ENCODE measurements around the gene NFILZ.

NFILZ gene

GRCh38 chr19:8642561-8642960 lies 12.1 kb downstream of the NFILZ start:
- DNase-seq, result no peak

GRCh38 chr19:8643860-8644653 lies 13.6 kb downstream of the NFILZ start:
- no peak for DNase-seq

GRCh38 chr19:8648240-8648639 lies 17.8 kb downstream of the NFILZ start:
- no peak for DNase-seq

GRCh38 chr19:8654591-8655339 lies 24.3 kb downstream of the NFILZ start:
- DNase-seq, result peak; percentile 51

- peak; percentile 29 for DNase-seq
These were observed 24.9 kb downstream of the NFILZ start for GRCh38 chr19:8655340-8655709.

- DNase-seq, result no peak
These were observed 27.4 kb downstream of the NFILZ start for GRCh38 chr19:8657869-8658268.

- DNase-seq, result no peak
These were observed 29.5 kb downstream of the NFILZ start for GRCh38 chr19:8659905-8660304.

GRCh38 chr19:8662263-8662662 lies 31.8 kb downstream of the NFILZ start:
- no peak for DNase-seq

GRCh38 chr19:8663920-8664670 lies 33.7 kb downstream of the NFILZ start:
- DNase-seq, result peak; percentile 6

GRCh38 chr19:8664671-8665057 lies 34.2 kb downstream of the NFILZ start:
- no peak for DNase-seq

- DNase-seq, result no peak
These were observed 35.2 kb downstream of the NFILZ start for GRCh38 chr19:8665468-8666213.

- DNase-seq, result no peak
These were observed 36.5 kb downstream of the NFILZ start for GRCh38 chr19:8666814-8667405.

- DNase-seq, result no peak
These were observed 43.0 kb downstream of the NFILZ start for GRCh38 chr19:8673276-8673891.

GRCh38 chr19:8675066-8675465 lies 44.6 kb downstream of the NFILZ start:
- DNase-seq, result no peak

GRCh38 chr19:8678244-8678807 lies 47.9 kb downstream of the NFILZ start:
- DNase-seq, result no peak

All from effector CD4-positive, alpha-beta T cell (primary cell).